Fibroblast of lung (primary cell): ENCODE measurements around the gene CDKL5. TPM values are rescaled to one million over a fixed set of nuclear protein-coding genes. Genes with fewer than 3 reads are reported as not detected.

Experiments used
- DNase-seq, 2 donors: peaks; one replicate each; pipeline versions ENCODE4 v3.0.0 to v3.0.0-alpha.2; 2010; ENCODE audit warnings: low read depth in 2 of 2
- H2AFZ ChIP-seq: 2 replicates; pipeline ENCODE4 v1.5.1; 2012; ENCODE audit warnings: low read length, control low read depth, inconsistent platforms
- H3K27ac ChIP-seq: 2 replicates; pipeline ENCODE4 v1.5.1; 2011; ENCODE audit warnings: low read length, control low read depth; ENCODE audit not compliant: insufficient read depth
- H3K27me3 ChIP-seq: 2 replicates; pipeline ENCODE4 v1.5.1; 2011; ENCODE audit warnings: mild to moderate bottlenecking, low read length; ENCODE audit not compliant: control insufficient read depth, insufficient read depth
- H3K36me3 ChIP-seq: 2 replicates; pipeline ENCODE4 v1.5.1; 2011; ENCODE audit warnings: low read length; ENCODE audit not compliant: control insufficient read depth, insufficient read depth
- H3K4me1 ChIP-seq: 2 replicates; pipeline ENCODE4 v1.5.1; 2011; ENCODE audit warnings: low read length; ENCODE audit not compliant: control insufficient read depth, insufficient read depth; ENCODE audit errors: extremely low read depth
- H3K4me2 ChIP-seq: 2 replicates; pipeline ENCODE4 v1.5.1; 2011; ENCODE audit warnings: low read length, control low read depth; ENCODE audit not compliant: insufficient read depth; ENCODE audit errors: extremely low read depth
- H3K4me3 ChIP-seq, 4 experiments: fragments of 200-600 bp in 1 of 4; sonication (generic) in 1 of 4; replicated peaks in 1 of 4; 2 replicates each; pipeline ENCODE4 v1.5.1; 2011 to 2016; ENCODE audit warnings: low read length in 4 of 4, low read depth in 3 of 4, mild to moderate bottlenecking in 3 of 4, control low read depth in 2 of 4, inconsistent platforms in 1 of 4, mixed read lengths in 1 of 4; ENCODE audit not compliant: insufficient read depth in 1 of 4; ENCODE audit errors: control extremely low read depth in 1 of 4
- H3K79me2 ChIP-seq: 2 replicates; pipeline ENCODE4 v1.5.1; 2012; ENCODE audit warnings: mild to moderate bottlenecking, low read length, inconsistent platforms; ENCODE audit not compliant: control insufficient read depth, insufficient read depth
- H3K9ac ChIP-seq: 2 replicates; pipeline ENCODE4 v1.5.1; 2011; ENCODE audit warnings: mild to moderate bottlenecking, low read length, control low read depth; ENCODE audit not compliant: insufficient read depth
- H3K9me3 ChIP-seq: 2 replicates; pipeline ENCODE4 v1.5.1; 2012; ENCODE audit warnings: low read depth, low read length; ENCODE audit not compliant: control insufficient read depth, insufficient read depth
- H4K20me1 ChIP-seq: 2 replicates; pipeline ENCODE4 v1.5.1; 2011; ENCODE audit warnings: low read length; ENCODE audit not compliant: control insufficient read depth, insufficient read depth; ENCODE audit errors: extremely low read depth
- CTCF ChIP-seq, 2 donors: IDR thresholded peaks in 1 of 2; conservative IDR thresholded peaks in 1 of 2; 1 replicate in 1 of 2; 2 replicates in 1 of 2; pipeline ENCODE4 v1.5.1; 2011 to 2012; ENCODE audit warnings: low read length in 2 of 2, control low read depth in 1 of 2, inconsistent platforms in 1 of 2, low read depth in 1 of 2, mild to moderate bottlenecking in 1 of 2
- EZH2 ChIP-seq: IDR thresholded peaks from 2 replicates; pipeline ENCODE4 v1.5.1; 2012; ENCODE audit warnings: low read length, control low read depth, mild to moderate bottlenecking; ENCODE audit errors: missing control alignments
- polyA plus RNA-seq, 2 donors: library from polyadenylated mRNA; depleted of rRNA in 1 of 2; stranded (reverse) in 1 of 2; unstranded in 1 of 2; fragments of >200 nt; gene quantifications; 2 replicates each; pipeline ENCODE4 v1.2.1, GENCODE V29; 2011 to 2012; ENCODE audit warnings: missing spikeins in 1 of 2
- total RNA-seq: library from RNA; depleted of rRNA; stranded (reverse); fragments of >200 nt; gene quantifications from 2 replicates; pipeline ENCODE4 v1.2.1, GENCODE V29; 2014

Gene CDKL5
- total and polyA plus RNA-seq, 2 donors (not counting 1 experiment from before 2014, with no cell fraction given) = 5.0 to 6.6 TPM

- H3K36me3 ChIP-seq = no peaks in the 10 kb centered on the region
- no peaks in the 10 kb centered on the region for H3K9me3 ChIP-seq
- no peaks in the 10 kb centered on the region for H3K27me3 ChIP-seq
- H2AFZ ChIP-seq = no peak overlapping the region
- DNase-seq = no peak
- TF ChIP-seq EZH2 (no peak), CTCF (conservative IDR thresholded peaks at IDR 0.05 in 1 of 2, IDR thresholded peaks at IDR 0.05 in 1 of 2; ENCODE audit: low read depth in 1 of 2, low read length in 2 of 2) (no peak)
- H3K27ac ChIP-seq = no peak overlapping the region
- no peaks in the 10 kb centered on the region for H3K4me1 ChIP-seq
- H3K79me2 ChIP-seq = no peaks in the 10 kb centered on the region
- H3K4me3 ChIP-seq = no peak overlapping the region
- H3K4me2 ChIP-seq = no peak overlapping the region
- no peak overlapping the region for H3K9ac ChIP-seq
- no peaks in the 10 kb centered on the region for H4K20me1 ChIP-seq
These were observed 267.1 kb downstream of the CDKL5 start for GRCh38 chrX:18692541-18692940.

GRCh38 chrX:18696653-18697052 lies 271.2 kb downstream of the CDKL5 start:
- H3K4me3 ChIP-seq = no peak overlapping the region
- no peak overlapping the region for H3K9ac ChIP-seq
- H4K20me1 ChIP-seq = no peaks in the 10 kb centered on the region
- H3K27me3 ChIP-seq = no peaks in the 10 kb centered on the region
- TF ChIP-seq CTCF (conservative IDR thresholded peaks at IDR 0.05 in 1 of 2, IDR thresholded peaks at IDR 0.05 in 1 of 2; ENCODE audit: low read depth in 1 of 2, low read length in 2 of 2) = no peak
- TF ChIP-seq EZH2 = no peak
- H3K4me1 ChIP-seq = no peaks in the 10 kb centered on the region
- no peak overlapping the region for H3K27ac ChIP-seq
- no peak overlapping the region for H3K4me2 ChIP-seq
- H2AFZ ChIP-seq = no peak overlapping the region
- H3K79me2 ChIP-seq = no peaks in the 10 kb centered on the region
- no peaks in the 10 kb centered on the region for H3K9me3 ChIP-seq
- no peaks in the 10 kb centered on the region for H3K36me3 ChIP-seq
- DNase-seq = no peak

- Histone ChIP-seq H3K79me2 (no peaks in the 10 kb centered on the region), H3K9me3 (no peaks in the 10 kb centered on the region), H3K4me3 (no peak overlapping the region), H4K20me1 (no peaks in the 10 kb centered on the region), H3K27me3 (no peaks in the 10 kb centered on the region), H3K9ac (no peak overlapping the region), H3K4me1 (no peaks in the 10 kb centered on the region), H3K4me2 (no peak overlapping the region), H3K27ac (no peak overlapping the region), H2AFZ (no peak overlapping the region), H3K36me3 (no peaks in the 10 kb centered on the region)
- peak in 1 of 2 donors; percentile 31 for DNase-seq
- TF ChIP-seq CTCF (conservative IDR thresholded peaks at IDR 0.05 in 1 of 2, IDR thresholded peaks at IDR 0.05 in 1 of 2; ENCODE audit: low read depth in 1 of 2, low read length in 2 of 2) = no peak
- no peak for TF ChIP-seq EZH2
These were observed 273.6 kb downstream of the CDKL5 start for GRCh38 chrX:18698737-18699650.
